WTC11 (cell line): ENCODE results near the gene TSC22D3. TPM values are rescaled to one million over a fixed set of nuclear protein-coding genes. Genes with fewer than 3 reads are reported as not detected.

Experiments
- ATAC-seq: fragments of 200-7000 bp; cut with Tn5 transposase; 2 replicates; pipeline ENCODE4 v1.10.0; 2021; ENCODE audit warnings: mild to moderate bottlenecking, moderate library complexity
- CTCF ChIA-PET: fragments of 300-600 bp; sonication (Branson Sonifier 250); formaldehyde crosslinking; loops from one replicate; lab custom pipeline; 2021; ENCODE audit warnings: antibody characterized with exemption; lab: Charles Lee
- POLR2A ChIA-PET: fragments of 350-600 bp; sonication (Branson Sonifier 250); formaldehyde crosslinking; loops from one replicate; lab custom pipeline; 2021; ENCODE audit warnings: antibody characterized with exemption; lab: Charles Lee
- DNase-seq: peaks from one replicate; pipeline ENCODE4 v3.0.0; 2021; ENCODE audit warnings: low spot score
- H3K27ac Mint-ChIP-seq: 2 replicates; pipeline ENCODE4 v1.8.0; 2021; ENCODE audit warnings: mixed read lengths
- H3K27me3 Mint-ChIP-seq: 2 replicates; pipeline ENCODE4 v1.8.0; 2021; ENCODE audit warnings: low read depth, mild to moderate bottlenecking, moderate library complexity, mixed read lengths
- H3K36me3 Mint-ChIP-seq: 2 replicates; pipeline ENCODE4 v1.8.0; 2021; ENCODE audit warnings: mixed read lengths
- H3K4me1 Mint-ChIP-seq: 2 replicates; pipeline ENCODE4 v1.8.0; 2022; ENCODE audit warnings: mixed read lengths
- H3K4me3 Mint-ChIP-seq: 2 replicates; pipeline ENCODE4 v1.8.0; 2021; ENCODE audit warnings: mild to moderate bottlenecking, moderate library complexity, mixed read lengths
- H3K9me3 Mint-ChIP-seq: 2 replicates; pipeline ENCODE4 v1.8.0; 2021; ENCODE audit warnings: mixed read lengths
- ESRRA ChIP-seq: sonication (generic); formaldehyde crosslinking; IDR thresholded peaks from 2 replicates; pipeline ENCODE4 v1.8.1; 2022; ENCODE audit warnings: mild to moderate bottlenecking, missing genetic modification reagents, borderline replicate concordance
- FOXK1 ChIP-seq: sonication (generic); formaldehyde crosslinking; IDR thresholded peaks from 2 replicates; pipeline ENCODE4 v1.8.0; 2022; ENCODE audit warnings: mild to moderate bottlenecking, moderate library complexity, missing genetic modification reagents
- JAZF1 ChIP-seq: fragments of 250-450 bp; sonication (Bioruptor Pico); IDR thresholded peaks from 2 replicates; pipeline ENCODE4 v1.9.0; 2021; ENCODE audit warnings: moderate library complexity, mild to moderate bottlenecking, inconsistent platforms
- OVOL2 ChIP-seq: fragments of 250-450 bp; sonication (Bioruptor Pico); IDR thresholded peaks from 2 replicates; pipeline ENCODE4 v1.9.0; 2021; ENCODE audit warnings: mild to moderate bottlenecking, borderline replicate concordance
- ZNF263 ChIP-seq: sonication (generic); formaldehyde crosslinking; IDR thresholded peaks from 2 replicates; pipeline ENCODE4 v1.8.1; 2022; ENCODE audit warnings: low read depth, mild to moderate bottlenecking, moderate library complexity, missing genetic modification reagents
- ZNF317 ChIP-seq: sonication (generic); formaldehyde crosslinking; IDR thresholded peaks from 2 replicates; pipeline ENCODE4 v1.8.1; 2023; ENCODE audit warnings: low read depth, mild to moderate bottlenecking, moderate library complexity, missing genetic modification reagents, borderline replicate concordance
- total RNA-seq: library from RNA; stranded (reverse); gene quantifications from 3 replicates; pipeline ENCODE4 v1.2.3, GENCODE V29; 2021
- TF ChIP-seq, protein P1 (sequence below): sonication (generic); formaldehyde crosslinking; IDR thresholded peaks from 2 replicates; pipeline ENCODE4 v1.8.1; 2023; ENCODE audit warnings: mild to moderate bottlenecking, missing genetic modification reagents, borderline replicate concordance
- TF ChIP-seq, protein P2 (sequence below): sonication (generic); formaldehyde crosslinking; IDR thresholded peaks from 2 replicates; pipeline ENCODE4 v1.8.0; 2022; ENCODE audit warnings: mild to moderate bottlenecking, missing genetic modification reagents
- TF ChIP-seq, protein P3 (sequence below): sonication (generic); formaldehyde crosslinking; IDR thresholded peaks from 2 replicates; pipeline ENCODE4 v1.8.1; 2023; ENCODE audit warnings: mild to moderate bottlenecking, missing genetic modification reagents, moderate library complexity
- TF ChIP-seq, protein P4 (sequence below): sonication (generic); formaldehyde crosslinking; IDR thresholded peaks from 2 replicates; pipeline ENCODE4 v1.8.1; 2022; ENCODE audit warnings: low read depth, mild to moderate bottlenecking, moderate library complexity, missing genetic modification reagents, borderline replicate concordance
- TF ChIP-seq, protein P5 (sequence below): fragments of 200-600 bp; IDR thresholded peaks from 2 replicates; pipeline ENCODE4 v1.8.0; 2022; ENCODE audit warnings: antibody characterized with exemption
- TF ChIP-seq, protein P6 (sequence below): fragments of 250-450 bp; sonication (Bioruptor Pico); IDR thresholded peaks from 2 replicates; pipeline ENCODE4 v1.9.0; 2021; ENCODE audit warnings: mild to moderate bottlenecking
- TF ChIP-seq, protein P7 (sequence below): sonication (generic); formaldehyde crosslinking; IDR thresholded peaks from 2 replicates; pipeline ENCODE4 v1.8.0; 2023; ENCODE audit warnings: mild to moderate bottlenecking, missing genetic modification reagents
- TF ChIP-seq, protein P8 (sequence below): sonication (generic); formaldehyde crosslinking; IDR thresholded peaks from 2 replicates; pipeline ENCODE4 v1.8.1; 2022; ENCODE audit warnings: mild to moderate bottlenecking, missing genetic modification reagents, moderate library complexity, borderline replicate concordance

TSC22D3 gene
- total RNA-seq, 1 experiment from 2014 or later, result 15.7 TPM

DNA sequence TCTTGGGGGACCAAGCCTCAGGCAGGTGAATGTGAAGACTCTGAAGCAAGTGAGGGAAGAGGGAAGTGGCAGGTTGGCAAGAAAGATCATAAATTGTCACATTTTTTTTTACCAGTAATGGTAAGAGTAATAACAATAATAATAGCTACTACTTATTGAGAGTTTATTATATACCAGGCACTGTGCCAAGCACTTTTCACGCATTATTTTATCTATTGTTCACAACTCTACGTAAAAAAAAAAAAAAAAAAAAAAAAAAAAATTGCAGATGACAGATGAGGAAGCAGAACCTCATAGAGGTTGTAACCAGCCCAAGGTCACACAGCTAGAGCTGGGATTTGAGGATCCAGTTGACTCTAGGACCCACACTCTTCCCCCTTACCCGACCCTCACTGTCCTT, 40.9 kb downstream of the TSC22D3 start (continued):
- TF ChIP-seq, protein P1, sequence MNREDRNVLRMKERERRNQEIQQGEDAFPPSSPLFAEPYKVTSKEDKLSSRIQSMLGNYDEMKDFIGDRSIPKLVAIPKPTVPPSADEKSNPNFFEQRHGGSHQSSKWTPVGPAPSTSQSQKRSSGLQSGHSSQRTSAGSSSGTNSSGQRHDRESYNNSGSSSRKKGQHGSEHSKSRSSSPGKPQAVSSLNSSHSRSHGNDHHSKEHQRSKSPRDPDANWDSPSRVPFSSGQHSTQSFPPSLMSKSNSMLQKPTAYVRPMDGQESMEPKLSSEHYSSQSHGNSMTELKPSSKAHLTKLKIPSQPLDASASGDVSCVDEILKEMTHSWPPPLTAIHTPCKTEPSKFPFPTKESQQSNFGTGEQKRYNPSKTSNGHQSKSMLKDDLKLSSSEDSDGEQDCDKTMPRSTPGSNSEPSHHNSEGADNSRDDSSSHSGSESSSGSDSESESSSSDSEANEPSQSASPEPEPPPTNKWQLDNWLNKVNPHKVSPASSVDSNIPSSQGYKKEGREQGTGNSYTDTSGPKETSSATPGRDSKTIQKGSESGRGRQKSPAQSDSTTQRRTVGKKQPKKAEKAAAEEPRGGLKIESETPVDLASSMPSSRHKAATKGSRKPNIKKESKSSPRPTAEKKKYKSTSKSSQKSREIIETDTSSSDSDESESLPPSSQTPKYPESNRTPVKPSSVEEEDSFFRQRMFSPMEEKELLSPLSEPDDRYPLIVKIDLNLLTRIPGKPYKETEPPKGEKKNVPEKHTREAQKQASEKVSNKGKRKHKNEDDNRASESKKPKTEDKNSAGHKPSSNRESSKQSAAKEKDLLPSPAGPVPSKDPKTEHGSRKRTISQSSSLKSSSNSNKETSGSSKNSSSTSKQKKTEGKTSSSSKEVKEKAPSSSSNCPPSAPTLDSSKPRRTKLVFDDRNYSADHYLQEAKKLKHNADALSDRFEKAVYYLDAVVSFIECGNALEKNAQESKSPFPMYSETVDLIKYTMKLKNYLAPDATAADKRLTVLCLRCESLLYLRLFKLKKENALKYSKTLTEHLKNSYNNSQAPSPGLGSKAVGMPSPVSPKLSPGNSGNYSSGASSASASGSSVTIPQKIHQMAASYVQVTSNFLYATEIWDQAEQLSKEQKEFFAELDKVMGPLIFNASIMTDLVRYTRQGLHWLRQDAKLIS (CRISPR knock-in tag), result no peak
- TF ChIP-seq, all 79 proteins: peak for 0

DNA sequence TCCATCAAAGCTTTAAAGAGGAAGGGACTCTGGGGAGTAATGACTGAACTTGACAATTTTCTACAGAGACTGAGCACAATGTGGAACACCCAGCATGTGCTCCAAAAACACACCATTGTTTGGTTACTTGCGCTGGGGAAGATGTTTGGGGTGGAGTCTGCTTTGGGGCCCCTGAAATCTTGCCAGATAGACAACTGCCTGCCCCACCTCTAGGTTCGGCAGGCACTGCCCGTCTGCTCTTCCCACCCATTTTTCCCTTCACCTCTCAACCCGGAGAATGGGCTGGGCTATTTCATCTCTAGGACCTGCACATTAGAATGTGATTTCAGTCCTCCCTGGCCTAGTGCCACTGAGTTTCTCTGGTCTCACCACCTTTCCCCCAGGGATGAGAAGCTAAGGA, 41.9 kb downstream of the TSC22D3 start:
- CTCF ChIA-PET, result interaction anchor here (0.5 kb wide), 1 partner anchor 60 kb away, joined by 3 read pairs; no protein-coding TSS in a partner anchor
- POLR2A ChIA-PET, result no interaction called here
- no peak for DNase-seq

DNA sequence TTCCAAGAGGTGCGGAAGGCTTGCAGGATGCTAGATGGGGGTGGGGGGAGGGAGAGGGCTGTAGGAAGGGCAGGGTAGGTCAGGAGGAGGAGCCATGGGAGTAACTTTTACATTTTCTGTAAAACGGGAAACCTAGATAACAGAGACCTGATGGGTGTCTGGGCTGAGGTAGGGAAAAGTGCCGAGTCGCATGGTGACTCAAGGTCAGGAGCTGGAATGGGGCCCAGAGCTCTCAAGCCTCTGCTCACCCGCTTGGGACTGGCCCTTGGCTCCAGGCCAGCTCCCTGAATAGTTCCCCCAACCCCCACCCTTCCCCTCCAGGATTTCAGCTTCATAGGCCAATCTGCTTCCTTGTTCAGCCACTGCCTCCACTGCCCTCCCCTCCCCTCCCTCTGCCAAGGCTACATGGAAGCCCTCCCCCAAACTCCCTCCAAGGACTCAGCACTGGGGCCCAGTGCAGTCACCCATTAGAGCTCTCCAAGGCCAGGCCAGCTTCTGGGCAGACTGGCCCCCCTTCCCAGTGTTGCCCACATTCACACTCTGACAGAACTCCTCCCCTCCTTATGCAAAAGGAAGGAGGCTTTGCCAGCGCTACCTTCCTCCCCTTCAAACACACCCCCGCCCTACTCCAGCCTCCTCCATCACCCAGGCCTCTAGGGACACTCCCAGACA, 43.6 kb downstream of the TSC22D3 start:
- ATAC-seq, result peak; percentile 78
- Mint-ChIP-seq H3K27me3 (no peaks in the 10 kb centered on the region), H3K27ac (peak overlapping the region; percentile 74), H3K4me1 (peaks cover 52% of the 10 kb centered on the region), H3K9me3 (no peaks in the 10 kb centered on the region), H3K4me3 (no peak overlapping the region), H3K36me3 (no peaks in the 10 kb centered on the region)
- ChIA-PET CTCF (interaction anchor here (0.6 to 4.2 kb wide), 9 partner anchors 9 to 77 kb away, joined by 3 to 49 read pairs (median 7); partner anchors contain the start of genes NCBP2L and TSC22D3), POLR2A (interaction anchor here (0.5 to 1.6 kb wide), 7 partner anchors 9 to 407 kb away, joined by 3 to 27 read pairs (median 4); partner anchors contain the start of genes PRPS1 and TSC22D3)
- DNase-seq, result peak; percentile 52
- TF ChIP-seq, protein P2, sequence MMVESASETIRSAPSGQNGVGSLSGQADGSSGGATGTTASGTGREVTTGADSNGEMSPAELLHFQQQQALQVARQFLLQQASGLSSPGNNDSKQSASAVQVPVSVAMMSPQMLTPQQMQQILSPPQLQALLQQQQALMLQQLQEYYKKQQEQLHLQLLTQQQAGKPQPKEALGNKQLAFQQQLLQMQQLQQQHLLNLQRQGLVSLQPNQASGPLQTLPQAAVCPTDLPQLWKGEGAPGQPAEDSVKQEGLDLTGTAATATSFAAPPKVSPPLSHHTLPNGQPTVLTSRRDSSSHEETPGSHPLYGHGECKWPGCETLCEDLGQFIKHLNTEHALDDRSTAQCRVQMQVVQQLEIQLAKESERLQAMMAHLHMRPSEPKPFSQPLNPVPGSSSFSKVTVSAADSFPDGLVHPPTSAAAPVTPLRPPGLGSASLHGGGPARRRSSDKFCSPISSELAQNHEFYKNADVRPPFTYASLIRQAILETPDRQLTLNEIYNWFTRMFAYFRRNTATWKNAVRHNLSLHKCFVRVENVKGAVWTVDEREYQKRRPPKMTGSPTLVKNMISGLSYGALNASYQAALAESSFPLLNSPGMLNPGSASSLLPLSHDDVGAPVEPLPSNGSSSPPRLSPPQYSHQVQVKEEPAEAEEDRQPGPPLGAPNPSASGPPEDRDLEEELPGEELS (CRISPR knock-in tag), result no peak
- TF ChIP-seq, protein P3, sequence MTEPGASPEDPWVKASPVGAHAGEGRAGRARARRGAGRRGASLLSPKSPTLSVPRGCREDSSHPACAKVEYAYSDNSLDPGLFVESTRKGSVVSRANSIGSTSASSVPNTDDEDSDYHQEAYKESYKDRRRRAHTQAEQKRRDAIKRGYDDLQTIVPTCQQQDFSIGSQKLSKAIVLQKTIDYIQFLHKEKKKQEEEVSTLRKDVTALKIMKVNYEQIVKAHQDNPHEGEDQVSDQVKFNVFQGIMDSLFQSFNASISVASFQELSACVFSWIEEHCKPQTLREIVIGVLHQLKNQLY (CRISPR knock-in tag), result no peak
- TF ChIP-seq ZNF317 (CRISPR knock-in tag) (no peak), ZNF263 (CRISPR knock-in tag) (no peak)
- TF ChIP-seq, protein P4, sequence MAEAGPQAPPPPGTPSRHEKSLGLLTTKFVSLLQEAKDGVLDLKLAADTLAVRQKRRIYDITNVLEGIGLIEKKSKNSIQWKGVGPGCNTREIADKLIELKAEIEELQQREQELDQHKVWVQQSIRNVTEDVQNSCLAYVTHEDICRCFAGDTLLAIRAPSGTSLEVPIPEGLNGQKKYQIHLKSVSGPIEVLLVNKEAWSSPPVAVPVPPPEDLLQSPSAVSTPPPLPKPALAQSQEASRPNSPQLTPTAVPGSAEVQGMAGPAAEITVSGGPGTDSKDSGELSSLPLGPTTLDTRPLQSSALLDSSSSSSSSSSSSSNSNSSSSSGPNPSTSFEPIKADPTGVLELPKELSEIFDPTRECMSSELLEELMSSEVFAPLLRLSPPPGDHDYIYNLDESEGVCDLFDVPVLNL (CRISPR knock-in tag), result no peak
- TF ChIP-seq, protein P5, sequence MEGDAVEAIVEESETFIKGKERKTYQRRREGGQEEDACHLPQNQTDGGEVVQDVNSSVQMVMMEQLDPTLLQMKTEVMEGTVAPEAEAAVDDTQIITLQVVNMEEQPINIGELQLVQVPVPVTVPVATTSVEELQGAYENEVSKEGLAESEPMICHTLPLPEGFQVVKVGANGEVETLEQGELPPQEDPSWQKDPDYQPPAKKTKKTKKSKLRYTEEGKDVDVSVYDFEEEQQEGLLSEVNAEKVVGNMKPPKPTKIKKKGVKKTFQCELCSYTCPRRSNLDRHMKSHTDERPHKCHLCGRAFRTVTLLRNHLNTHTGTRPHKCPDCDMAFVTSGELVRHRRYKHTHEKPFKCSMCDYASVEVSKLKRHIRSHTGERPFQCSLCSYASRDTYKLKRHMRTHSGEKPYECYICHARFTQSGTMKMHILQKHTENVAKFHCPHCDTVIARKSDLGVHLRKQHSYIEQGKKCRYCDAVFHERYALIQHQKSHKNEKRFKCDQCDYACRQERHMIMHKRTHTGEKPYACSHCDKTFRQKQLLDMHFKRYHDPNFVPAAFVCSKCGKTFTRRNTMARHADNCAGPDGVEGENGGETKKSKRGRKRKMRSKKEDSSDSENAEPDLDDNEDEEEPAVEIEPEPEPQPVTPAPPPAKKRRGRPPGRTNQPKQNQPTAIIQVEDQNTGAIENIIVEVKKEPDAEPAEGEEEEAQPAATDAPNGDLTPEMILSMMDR, result no peak
- TF ChIP-seq, protein P6, sequence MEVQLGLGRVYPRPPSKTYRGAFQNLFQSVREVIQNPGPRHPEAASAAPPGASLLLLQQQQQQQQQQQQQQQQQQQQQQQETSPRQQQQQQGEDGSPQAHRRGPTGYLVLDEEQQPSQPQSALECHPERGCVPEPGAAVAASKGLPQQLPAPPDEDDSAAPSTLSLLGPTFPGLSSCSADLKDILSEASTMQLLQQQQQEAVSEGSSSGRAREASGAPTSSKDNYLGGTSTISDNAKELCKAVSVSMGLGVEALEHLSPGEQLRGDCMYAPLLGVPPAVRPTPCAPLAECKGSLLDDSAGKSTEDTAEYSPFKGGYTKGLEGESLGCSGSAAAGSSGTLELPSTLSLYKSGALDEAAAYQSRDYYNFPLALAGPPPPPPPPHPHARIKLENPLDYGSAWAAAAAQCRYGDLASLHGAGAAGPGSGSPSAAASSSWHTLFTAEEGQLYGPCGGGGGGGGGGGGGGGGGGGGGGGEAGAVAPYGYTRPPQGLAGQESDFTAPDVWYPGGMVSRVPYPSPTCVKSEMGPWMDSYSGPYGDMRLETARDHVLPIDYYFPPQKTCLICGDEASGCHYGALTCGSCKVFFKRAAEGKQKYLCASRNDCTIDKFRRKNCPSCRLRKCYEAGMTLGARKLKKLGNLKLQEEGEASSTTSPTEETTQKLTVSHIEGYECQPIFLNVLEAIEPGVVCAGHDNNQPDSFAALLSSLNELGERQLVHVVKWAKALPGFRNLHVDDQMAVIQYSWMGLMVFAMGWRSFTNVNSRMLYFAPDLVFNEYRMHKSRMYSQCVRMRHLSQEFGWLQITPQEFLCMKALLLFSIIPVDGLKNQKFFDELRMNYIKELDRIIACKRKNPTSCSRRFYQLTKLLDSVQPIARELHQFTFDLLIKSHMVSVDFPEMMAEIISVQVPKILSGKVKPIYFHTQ (CRISPR knock-in tag), result no peak

More for the DNA sequence above, 41.9 kb downstream of the TSC22D3 start:
- H3K36me3 Mint-ChIP-seq, result no peaks in the 10 kb centered on the region
- no peaks in the 10 kb centered on the region for H3K9me3 Mint-ChIP-seq
- H3K4me1 Mint-ChIP-seq, result peaks cover 57% of the 10 kb centered on the region
- ATAC-seq, result no peak
- no peak overlapping the region for H3K4me3 Mint-ChIP-seq
- no peak overlapping the region for H3K27ac Mint-ChIP-seq
- TF ChIP-seq, protein P7, sequence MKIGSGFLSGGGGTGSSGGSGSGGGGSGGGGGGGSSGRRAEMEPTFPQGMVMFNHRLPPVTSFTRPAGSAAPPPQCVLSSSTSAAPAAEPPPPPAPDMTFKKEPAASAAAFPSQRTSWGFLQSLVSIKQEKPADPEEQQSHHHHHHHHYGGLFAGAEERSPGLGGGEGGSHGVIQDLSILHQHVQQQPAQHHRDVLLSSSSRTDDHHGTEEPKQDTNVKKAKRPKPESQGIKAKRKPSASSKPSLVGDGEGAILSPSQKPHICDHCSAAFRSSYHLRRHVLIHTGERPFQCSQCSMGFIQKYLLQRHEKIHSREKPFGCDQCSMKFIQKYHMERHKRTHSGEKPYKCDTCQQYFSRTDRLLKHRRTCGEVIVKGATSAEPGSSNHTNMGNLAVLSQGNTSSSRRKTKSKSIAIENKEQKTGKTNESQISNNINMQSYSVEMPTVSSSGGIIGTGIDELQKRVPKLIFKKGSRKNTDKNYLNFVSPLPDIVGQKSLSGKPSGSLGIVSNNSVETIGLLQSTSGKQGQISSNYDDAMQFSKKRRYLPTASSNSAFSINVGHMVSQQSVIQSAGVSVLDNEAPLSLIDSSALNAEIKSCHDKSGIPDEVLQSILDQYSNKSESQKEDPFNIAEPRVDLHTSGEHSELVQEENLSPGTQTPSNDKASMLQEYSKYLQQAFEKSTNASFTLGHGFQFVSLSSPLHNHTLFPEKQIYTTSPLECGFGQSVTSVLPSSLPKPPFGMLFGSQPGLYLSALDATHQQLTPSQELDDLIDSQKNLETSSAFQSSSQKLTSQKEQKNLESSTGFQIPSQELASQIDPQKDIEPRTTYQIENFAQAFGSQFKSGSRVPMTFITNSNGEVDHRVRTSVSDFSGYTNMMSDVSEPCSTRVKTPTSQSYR (CRISPR knock-in tag), result no peak
- no peak for TF ChIP-seq OVOL2 (CRISPR knock-in tag)
- TF ChIP-seq JAZF1 (CRISPR knock-in tag), result no peak
- no peak for TF ChIP-seq ESRRA
- TF ChIP-seq, protein P8, sequence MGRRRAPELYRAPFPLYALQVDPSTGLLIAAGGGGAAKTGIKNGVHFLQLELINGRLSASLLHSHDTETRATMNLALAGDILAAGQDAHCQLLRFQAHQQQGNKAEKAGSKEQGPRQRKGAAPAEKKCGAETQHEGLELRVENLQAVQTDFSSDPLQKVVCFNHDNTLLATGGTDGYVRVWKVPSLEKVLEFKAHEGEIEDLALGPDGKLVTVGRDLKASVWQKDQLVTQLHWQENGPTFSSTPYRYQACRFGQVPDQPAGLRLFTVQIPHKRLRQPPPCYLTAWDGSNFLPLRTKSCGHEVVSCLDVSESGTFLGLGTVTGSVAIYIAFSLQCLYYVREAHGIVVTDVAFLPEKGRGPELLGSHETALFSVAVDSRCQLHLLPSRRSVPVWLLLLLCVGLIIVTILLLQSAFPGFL (CRISPR knock-in tag), result no peak
- no peak for TF ChIP-seq FOXK1 (CRISPR knock-in tag)
- H3K27me3 Mint-ChIP-seq, result no peaks in the 10 kb centered on the region
